Measurements from ENCODE around the gene PSIP1.
A peak's percentile ranks its signal among the peaks of the same experiment; 100 is the strongest.

Gene PSIP1

GRCh38 chr9:15552636-15553527, 42.1 kb upstream of the PSIP1 start, which contains the start of gene CCDC171 (continued):
- no peak for TF ChIP-seq REST (tag by site-specific recombination; IDR thresholded peaks at IDR 0.05)
- TF ChIP-seq ZNF707 (tag by site-specific recombination; IDR thresholded peaks at IDR 0.05), result no peak
- no peak for TF ChIP-seq ZSCAN5A (tag by site-specific recombination; IDR thresholded peaks at IDR 0.05)
- TF ChIP-seq ZNF394 (tag by site-specific recombination; IDR thresholded peaks at IDR 0.05; ENCODE audit: borderline replicate concordance), result no peak
- TF ChIP-seq ZNF544 (tag by site-specific recombination; IDR thresholded peaks at IDR 0.05), result no peak
- TF ChIP-seq ZNF692 (tag by site-specific recombination; IDR thresholded peaks at IDR 0.05), result peak; percentile 80
- no peak for TF ChIP-seq ZNF10 (tag by site-specific recombination; IDR thresholded peaks at IDR 0.05)
- TF ChIP-seq ZNF792 (tag by site-specific recombination; IDR thresholded peaks at IDR 0.05), result no peak
- no peak for TF ChIP-seq ZBTB49 (tag by site-specific recombination; IDR thresholded peaks at IDR 0.05; ENCODE audit: low read depth)
- no peak for TF ChIP-seq ZNF26 (tag by site-specific recombination; IDR thresholded peaks at IDR 0.05)
- no peak for TF ChIP-seq ZNF292 (tag by site-specific recombination; IDR thresholded peaks at IDR 0.05; ENCODE audit: borderline replicate concordance, low read depth)
- no peak for TF ChIP-seq OVOL3 (tag by site-specific recombination; IDR thresholded peaks at IDR 0.05)
- TF ChIP-seq ZNF266 (tag by site-specific recombination; IDR thresholded peaks at IDR 0.05; ENCODE audit: low read depth), result no peak
- no peak for TF ChIP-seq ZNF704 (tag by site-specific recombination; IDR thresholded peaks at IDR 0.05)
- TF ChIP-seq ZNF248 (tag by site-specific recombination; IDR thresholded peaks at IDR 0.05), result no peak
- TF ChIP-seq ZFP3 (tag by site-specific recombination; IDR thresholded peaks at IDR 0.05; ENCODE audit: low read depth), result no peak
- TF ChIP-seq ZBTB44 (tag by site-specific recombination; IDR thresholded peaks at IDR 0.05), result no peak
- TF ChIP-seq KLF10 (tag by site-specific recombination; IDR thresholded peaks at IDR 0.05), result 0 out of 2 replicates have a peak, but pooled peaks have one; percentile 10
- TF ChIP-seq ZNF416 (tag by site-specific recombination; IDR thresholded peaks at IDR 0.05), result no peak
- TF ChIP-seq ZNF629 (tag by site-specific recombination; IDR thresholded peaks at IDR 0.05), result peak; percentile 18; the same call in 1 of the 2 replicates
- TF ChIP-seq ZNF2 (tag by site-specific recombination; IDR thresholded peaks at IDR 0.05), result 0 out of 2 replicates have a peak, but pooled peaks have one; percentile 33
- no peak for TF ChIP-seq RBAK (tag by site-specific recombination; IDR thresholded peaks at IDR 0.05)
- TF ChIP-seq ZNF274 (IDR thresholded peaks at IDR 0.05; ENCODE audit: low read length), result no peak
- TF ChIP-seq ZNF274 (tag by site-specific recombination; IDR thresholded peaks at IDR 0.05; ENCODE audit: borderline replicate concordance), result no peak
- no peak for TF ChIP-seq SCRT1 (tag by site-specific recombination; IDR thresholded peaks at IDR 0.05; ENCODE audit: borderline replicate concordance)
- no peak for TF ChIP-seq ZNF600 (tag by site-specific recombination; IDR thresholded peaks at IDR 0.05)
